GM18861 (cell line): ENCODE data around the gene DNAJC30.

Experiments used
- ATAC-seq: cut with Tn5 transposase; IDR thresholded peaks from one replicate; pipeline ENCODE4 v1.9.1; 2021; ENCODE audit not compliant: unreplicated experiment

The DNAJC30 gene

GRCh38 chr7:73708961-73709549 lies 25.8 kb upstream of the DNAJC30 start:
- ATAC-seq = no peak

GRCh38 chr7:73707045-73707631 lies 23.9 kb upstream of the DNAJC30 start:
- ATAC-seq = no peak

- ATAC-seq = no peak
Measured at GRCh38 chr7:73706126-73707044, 23.1 kb upstream of the DNAJC30 start.

GRCh38 chr7:73705551-73705920 lies 22.3 kb upstream of the DNAJC30 start:
- no peak for ATAC-seq

- ATAC-seq = no peak
Measured at GRCh38 chr7:73704640-73705550, 21.6 kb upstream of the DNAJC30 start.

GRCh38 chr7:73703757-73704639 lies 20.7 kb upstream of the DNAJC30 start:
- ATAC-seq = no peak

- no peak for ATAC-seq
Measured at GRCh38 chr7:73703225-73703624, 20.0 kb upstream of the DNAJC30 start.

- ATAC-seq = no peak
Measured at GRCh38 chr7:73702665-73703064, 19.4 kb upstream of the DNAJC30 start.

- no peak for ATAC-seq
Measured at GRCh38 chr7:73702226-73702625, 19.0 kb upstream of the DNAJC30 start.

- ATAC-seq = no peak
Measured at GRCh38 chr7:73701357-73701995, 18.2 kb upstream of the DNAJC30 start.

GRCh38 chr7:73700581-73701134 lies 17.4 kb upstream of the DNAJC30 start:
- no peak for ATAC-seq

GRCh38 chr7:73700069-73700423 lies 16.8 kb upstream of the DNAJC30 start:
- no peak for ATAC-seq

GRCh38 chr7:73699370-73700068 lies 16.3 kb upstream of the DNAJC30 start:
- ATAC-seq = no peak

GRCh38 chr7:73698410-73698809 lies 15.2 kb upstream of the DNAJC30 start:
- ATAC-seq = no peak

- ATAC-seq = no peak
Measured at GRCh38 chr7:73696372-73696771, 13.1 kb upstream of the DNAJC30 start.

GRCh38 chr7:73690646-73691045 lies 7.4 kb upstream of the DNAJC30 start:
- no peak for ATAC-seq

GRCh38 chr7:73688288-73688687 lies 5.0 kb upstream of the DNAJC30 start:
- ATAC-seq = no peak

GRCh38 chr7:73685311-73685710 lies 2.1 kb upstream of the DNAJC30 start:
- no peak for ATAC-seq
